ENCODE measurements around the gene LIME1.

- TF ChIP-seq HCFC1 (IDR thresholded peaks at IDR 0.05; ENCODE audit: low read depth, low read length) (no peak), BRD4 (IDR thresholded peaks at IDR 0.05) (no peak), FOSL1 (tag; conservative IDR thresholded peaks at IDR 0.05) (no peak), HMG20A (CRISPR knock-in tag; conservative IDR thresholded peaks at IDR 0.05) (no peak)
Measured at GRCh38 chr20:63731410-63731809, 5.1 kb upstream of the LIME1 start.
